Measurements from ENCODE around the gene ZNF17.

Gene ZNF17

DNA sequence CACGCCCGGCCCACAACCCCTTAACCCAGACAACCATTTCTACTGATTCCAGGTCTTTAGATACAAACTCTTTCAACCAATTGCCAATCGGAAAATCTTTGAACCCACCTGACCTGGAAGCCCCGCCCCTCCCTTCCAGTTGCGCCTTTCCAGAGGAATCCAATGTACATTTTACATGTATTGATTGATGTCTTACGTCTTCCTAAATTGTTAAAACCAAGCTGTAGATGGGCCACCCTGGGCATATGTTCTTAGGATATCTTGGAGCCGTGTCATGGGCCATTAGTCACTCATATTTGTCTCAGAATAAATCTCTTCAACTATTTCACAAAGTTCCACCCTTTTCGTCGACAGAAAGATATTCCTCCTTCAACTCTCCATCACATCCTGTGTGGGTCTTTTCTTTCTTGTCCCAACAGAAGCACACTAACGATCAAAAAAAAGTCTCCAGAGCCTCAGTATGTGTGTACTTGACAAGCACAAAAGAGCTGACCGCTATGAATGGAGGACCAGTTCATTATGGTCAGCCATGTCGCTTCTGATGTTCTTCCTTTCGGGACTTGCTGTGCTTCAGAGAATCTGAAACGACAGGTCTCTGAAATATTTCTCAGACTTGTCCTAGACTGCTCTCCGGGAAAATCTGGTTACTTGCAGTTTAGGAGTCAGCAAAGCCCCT is 23.6 kb downstream of the ZNF17 start:
- DNase-seq = no peak

DNA sequence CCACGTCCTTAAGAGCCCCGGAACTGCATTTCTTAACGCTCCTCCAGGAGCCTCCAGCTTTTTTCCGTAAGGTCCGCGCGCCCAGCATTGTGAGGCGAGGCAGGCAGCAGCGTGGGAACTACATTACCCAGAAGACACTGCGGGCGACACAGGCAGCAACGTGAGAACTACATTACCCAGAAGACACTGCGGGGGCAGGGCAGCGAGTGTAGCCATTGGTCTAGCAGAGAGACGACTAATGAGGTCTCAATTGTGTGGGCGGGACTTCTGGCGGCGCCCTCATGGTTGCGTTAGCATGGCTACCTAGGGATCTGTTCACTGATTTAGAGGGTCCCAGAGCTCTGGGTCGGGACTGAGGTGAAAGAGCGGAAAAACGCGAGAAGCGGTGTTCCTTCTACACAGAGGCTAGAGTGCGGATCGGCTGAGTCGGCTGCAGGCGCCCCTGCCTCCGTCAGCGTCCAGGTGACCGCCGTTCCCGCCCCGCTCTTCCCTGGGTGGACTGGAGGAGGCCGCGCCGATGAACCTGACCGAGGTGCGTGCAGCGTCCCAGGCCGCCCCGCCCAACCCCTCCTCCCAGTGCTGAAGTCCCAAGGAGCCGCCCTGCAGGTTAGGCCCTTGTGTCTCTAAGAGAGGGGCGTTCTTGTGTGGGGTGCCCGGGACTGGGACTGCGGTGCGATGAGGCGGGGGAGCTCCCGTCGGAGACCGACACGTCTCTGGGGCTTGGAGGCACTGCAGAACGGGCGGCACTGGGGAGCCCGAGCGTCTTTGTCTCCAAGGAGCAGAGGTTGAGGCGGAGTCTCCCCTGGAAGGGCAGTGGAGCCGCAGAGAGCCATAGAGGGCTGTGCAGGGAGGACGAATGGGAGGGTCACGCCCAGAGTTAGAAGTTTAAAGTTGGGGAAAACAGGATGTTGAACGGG is 24.4 kb downstream of the ZNF17 start, which contains the start of gene ZNF749:
TSS of gene ZNF749 (plus strand) at position 264 of the 917 bp plus-strand sequence. CDS start at position 518, 254 bp downstream.
- peak; percentile 99 for DNase-seq

DNA sequence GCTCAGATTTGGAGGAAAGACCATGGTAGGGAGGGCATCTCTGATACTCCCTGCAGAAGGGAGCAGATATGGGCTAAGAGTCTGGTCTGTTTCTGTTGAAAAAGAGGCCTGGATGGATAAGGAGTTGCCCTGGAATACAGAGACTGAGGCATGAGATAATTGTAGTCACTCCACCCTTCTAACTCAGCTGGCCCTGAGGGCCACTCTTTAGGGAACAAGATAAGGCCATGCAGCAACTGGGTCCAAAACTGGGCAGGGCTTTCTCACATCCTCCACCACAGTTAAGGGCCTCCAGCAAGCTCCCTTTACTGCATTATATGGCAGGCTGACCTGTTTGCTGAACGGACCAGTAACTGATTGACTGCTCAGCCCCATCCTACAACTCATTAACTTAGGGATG is 25.5 kb downstream of the ZNF17 start:
- no peak for DNase-seq

DNA sequence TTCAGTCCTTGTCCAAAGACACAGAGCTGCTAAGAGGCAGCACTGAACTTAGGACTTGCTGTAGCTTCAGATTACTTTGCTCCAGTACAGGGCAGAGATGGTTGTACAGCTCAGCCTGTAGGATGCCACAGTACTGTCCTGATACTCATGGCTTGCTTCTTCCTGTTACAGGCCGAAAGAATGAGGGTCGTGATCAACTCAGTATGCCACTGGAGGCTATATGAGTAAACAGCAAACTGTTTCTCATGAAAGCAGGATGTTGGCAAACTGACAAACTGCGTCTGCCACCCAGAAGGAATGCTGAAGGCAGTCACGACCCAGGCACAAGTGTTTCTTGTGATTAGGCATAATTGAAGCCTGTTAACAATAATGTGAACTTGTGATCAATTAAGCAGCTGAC is 27.0 kb downstream of the ZNF17 start:
- DNase-seq = no peak

DNA sequence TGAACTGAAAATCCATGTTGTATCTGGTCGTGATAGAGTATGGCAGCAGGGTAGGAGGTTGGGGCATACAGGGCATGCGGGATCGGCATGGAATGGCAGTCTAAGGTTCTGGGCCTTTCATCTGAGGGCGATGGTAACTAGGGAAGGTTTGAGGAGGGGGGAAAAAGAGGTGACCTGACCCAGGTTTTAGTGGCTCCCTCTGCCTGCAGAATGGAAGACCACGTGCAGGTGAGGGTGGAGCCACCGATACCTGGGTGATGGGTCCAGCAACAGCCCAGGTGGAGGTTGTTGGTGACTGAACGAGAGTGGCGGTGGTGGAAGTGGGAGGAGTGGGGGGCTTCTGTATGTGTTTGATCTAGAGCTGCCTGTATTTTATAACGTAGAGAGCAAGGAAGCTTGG is 28.0 kb downstream of the ZNF17 start:
- DNase-seq = no peak

DNA sequence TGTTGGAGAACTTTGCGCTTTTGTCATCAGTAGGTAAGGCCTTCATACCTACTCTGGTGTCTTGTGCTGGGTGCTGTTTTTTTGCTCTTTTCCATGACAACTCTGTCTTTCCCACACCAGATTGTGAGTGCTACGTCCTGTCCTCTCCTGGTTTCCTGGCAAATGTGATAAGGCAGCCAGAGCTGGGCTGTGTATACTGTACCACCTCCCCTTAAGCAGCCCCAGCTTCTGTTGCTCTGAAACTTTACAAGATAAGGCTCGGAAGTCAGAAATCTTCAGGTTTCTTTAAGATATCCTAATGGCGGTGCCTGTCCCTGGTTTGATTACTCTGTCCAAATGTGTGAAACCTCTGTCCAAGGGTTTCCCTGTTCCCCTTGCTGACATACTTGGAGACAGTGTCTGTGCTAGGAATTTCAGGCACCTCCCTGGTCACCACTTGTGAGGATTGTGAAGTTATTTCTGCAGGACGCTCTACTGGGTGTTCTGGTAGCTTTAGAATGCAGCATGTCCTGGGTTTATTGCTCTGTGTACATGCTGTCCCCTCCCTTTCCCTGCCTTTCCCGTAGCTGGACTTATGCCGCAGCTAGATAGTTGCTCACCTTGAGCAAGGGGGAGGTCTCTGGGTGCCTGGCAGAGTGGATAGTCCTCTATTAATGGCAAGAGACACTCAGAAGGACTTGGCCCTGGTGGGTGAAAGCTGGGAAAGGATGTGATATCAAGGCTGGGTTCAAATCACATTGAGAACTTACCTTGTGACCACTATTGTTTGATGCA is 31.2 kb downstream of the ZNF17 start:
- no peak for DNase-seq

DNA sequence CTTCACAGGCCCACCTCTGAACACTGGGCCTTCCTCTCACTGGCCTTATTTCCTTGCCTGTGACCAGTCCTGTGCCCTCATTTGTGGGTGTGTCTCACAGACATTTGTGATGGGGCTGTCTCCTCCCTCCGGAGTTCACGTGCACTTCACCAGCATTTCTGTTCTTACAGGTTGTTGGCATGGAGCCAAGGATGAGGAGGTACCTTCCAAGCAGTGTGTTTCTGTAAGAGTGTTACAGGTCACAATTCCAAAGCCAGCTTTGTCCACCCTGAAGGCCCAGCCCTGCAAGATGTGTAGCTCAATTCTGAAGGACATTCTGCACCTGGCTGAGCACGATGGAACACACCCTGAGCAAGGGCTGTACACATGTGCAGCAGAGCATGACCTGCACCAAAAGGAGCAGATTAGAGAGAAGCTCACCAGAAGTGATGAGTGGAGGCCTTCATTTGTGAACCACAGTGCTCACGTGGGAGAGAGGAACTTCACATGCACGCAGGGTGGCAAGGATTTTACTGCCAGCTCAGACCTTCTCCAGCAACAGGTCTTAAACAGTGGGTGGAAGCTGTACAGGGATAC is 32.2 kb downstream of the ZNF17 start:
- DNase-seq = no peak

DNA sequence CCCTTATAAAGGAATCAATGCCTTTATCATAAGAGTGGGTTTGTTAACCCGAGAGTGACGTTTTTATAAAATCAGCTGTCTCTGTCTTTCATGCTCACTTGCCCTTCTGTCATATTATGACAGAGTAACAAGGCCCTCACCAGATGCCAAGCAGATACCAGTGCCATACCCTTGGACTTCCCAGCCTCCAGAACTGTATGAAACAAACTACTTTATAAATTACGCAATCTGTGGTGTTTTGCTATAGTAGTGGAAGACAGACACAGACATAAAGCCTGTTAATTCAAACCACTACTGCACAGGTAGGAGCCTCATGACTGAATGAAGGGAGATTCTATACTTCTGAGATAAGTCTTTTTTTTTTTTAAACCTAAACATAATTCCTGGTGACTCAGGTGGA is 41.3 kb downstream of the ZNF17 start:
- no peak for DNase-seq

DNA sequence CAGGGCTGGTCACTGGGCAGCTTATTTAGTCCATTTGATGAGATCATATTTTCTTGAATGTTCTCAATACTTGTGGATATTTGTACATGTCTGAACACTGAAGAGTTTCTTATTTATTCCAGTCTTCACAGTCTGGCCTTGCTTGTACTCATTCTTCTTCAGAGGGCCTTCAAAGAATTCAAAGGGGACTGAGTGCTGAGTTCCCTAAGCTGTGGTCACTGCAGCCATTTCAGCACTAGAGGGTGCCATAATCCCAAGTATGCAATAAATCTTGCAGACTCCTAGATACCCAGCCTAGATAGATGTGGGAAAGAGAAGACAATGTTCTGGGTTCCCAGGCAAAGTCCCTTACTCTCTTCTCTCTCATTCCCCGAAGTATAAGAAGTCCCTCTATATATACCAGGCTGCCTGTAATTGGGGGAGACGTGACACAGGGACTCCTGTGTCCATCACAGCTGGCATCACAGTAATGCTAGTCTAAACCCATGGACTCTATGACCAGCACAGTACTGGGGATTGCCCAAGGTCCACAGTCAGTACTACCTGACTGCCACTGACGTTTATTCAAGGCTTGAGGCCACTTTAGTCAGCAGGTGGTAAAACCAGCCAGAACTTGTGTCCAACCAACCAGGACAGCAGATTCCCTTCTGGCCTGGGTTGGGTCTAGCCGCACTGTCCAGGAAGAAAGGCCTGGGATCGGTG is 54.9 kb downstream of the ZNF17 start:
- DNase-seq = no peak

DNA sequence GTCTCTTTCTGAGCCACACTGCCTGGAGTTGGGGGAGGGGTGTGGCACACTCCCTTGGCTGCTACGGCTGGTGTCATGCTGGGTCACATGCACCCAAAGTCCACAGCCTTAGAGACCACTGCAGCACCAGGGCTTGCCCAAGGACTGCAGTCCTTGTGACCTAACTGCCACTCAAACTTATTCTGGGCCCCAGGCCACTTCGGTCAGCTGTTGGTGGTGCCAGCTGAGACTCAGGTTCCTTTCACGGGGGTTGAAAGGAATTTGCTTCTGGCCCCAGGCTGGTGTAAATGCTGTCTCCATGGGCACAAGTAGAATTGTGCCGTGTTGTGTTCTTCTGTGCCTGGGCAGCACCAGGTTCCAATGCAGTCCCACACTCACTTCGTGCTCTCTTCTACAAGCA is 55.5 kb downstream of the ZNF17 start:
- DNase-seq = no peak

All from DMS79 treated with DMSO at 0.1 percent for 48 hours (cell line).